ENCODE measurements around the gene TANGO2.

The TANGO2 gene

GRCh38 chr22:19980766-19981165, 40.1 kb upstream of the TANGO2 start:
- no peak for TF ChIP-seq CTCF (IDR thresholded peaks at IDR 0.05; ENCODE audit: low read depth, low read length)
- DNase-seq (ENCODE audit: extremely low read depth, low read depth) = no peak

DNA sequence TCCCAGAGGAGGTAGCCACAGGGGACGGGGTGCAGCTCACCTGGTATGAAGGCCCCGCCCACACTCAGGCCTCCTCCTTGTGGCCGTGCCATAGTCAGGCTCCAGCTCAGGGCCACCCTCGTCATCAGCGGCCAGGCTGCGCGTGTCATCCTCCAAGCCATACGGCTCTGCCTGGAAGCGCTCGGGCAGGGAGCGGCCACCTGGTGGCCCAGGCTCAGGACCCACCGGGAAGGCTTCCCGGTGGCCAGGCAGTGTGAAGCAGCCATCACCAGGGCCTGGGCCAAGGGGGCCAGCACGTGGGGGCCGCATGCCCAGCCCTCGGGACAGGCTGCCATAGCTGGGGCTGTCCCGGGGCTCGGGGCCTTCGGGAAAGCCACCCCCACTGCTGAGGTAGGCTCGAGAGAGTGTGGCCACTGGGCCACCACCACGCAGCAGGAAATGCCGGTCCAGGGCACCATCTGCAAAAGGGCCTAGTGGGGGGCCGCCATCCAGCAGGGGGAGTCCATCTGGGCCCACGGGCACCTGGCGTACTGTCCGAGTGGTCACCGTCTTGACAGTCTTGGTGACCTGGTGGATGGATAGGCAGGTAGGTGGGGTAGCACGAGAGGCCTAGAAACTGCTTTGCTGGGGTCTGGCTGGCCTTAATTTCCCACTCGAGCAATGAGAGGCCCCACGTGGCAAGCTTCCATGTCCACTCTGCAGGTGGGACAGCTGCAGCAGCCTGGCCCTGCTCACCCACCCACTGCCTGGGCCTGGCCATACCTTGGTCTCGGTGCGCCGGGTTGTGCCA, 39.5 kb upstream of the TANGO2 start:
- DNase-seq (ENCODE audit: extremely low read depth, low read depth) = no peak
- no peak for TF ChIP-seq CTCF (IDR thresholded peaks at IDR 0.05; ENCODE audit: low read depth, low read length)

DNA sequence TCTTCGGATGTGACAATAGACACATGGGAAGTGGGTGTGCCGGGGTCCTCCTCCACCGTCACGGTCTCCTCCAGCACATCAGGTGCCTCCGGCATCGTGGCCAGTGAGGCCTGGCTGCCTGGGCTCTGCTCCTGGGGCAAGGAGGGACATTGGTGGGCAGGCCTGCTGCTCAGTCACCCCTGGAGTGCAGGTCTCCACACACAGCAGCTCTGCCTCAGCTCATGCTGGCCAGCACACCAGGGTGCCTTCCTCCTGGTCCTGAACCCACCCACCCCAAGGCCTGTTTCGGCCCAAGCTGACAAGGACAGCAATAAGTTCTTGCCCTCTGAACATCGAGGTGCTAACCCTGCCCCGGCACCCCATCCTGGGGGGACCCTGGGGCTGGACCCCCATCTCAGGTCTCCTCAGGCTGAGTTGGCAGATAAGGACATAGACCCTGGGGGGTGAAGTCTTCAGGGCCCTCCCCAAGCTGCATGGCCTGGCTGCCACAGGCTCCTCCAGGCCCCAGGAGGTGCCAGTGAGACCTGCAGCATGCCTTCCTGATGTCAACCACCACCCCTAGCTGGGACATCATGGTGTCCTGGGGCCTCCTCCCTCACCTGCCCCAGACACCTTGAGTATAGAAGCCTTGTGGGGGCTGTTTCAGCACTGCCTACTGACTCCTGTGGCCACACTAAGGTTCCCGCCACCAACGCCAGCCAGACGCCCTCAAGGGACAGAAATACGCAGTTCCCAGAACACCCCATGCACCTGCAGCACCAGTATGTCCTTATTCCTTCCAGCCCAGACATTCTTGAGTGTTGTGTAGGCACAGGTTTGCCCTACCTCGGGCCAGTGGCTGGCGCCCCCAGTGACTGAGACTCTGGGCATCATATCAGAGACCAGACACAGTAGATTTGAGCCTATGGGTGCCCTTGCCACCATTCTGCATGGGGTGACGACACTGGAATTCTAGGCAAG, 38.7 kb upstream of the TANGO2 start:
- TF ChIP-seq CTCF (IDR thresholded peaks at IDR 0.05; ENCODE audit: low read depth, low read length) = no peak
- no peak for DNase-seq (ENCODE audit: extremely low read depth, low read depth)

DNA sequence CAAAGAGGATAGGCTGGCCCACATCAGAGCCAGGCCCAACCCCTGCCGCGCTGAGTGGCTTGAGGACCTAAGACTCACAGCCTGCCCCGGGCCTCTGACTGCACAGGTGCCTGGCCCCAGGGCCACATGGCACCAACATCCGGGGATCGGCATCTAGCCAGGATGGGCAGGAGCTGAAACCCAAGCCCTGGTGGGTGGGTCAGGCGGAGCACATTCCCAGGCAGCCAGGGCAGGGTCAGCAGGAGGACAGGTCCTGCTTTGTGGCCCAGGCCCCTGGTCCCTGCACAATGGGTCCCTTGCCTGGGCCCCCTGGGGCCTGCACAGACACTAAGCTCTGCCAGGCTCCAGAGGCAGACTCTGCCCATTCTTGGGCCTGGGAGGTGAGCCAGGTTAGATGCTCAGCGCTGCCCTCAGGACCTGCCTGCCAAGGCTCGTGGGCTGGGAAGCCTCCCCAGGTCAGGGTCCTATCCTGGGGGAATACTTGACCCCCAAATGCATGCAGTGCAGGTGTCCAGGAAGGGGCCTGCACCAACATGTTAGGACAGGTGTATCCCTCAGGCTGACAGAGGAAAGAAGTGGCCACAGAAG, 37.8 kb upstream of the TANGO2 start:
- DNase-seq (ENCODE audit: extremely low read depth, low read depth) = no peak
- TF ChIP-seq CTCF (IDR thresholded peaks at IDR 0.05; ENCODE audit: low read depth, low read length) = no peak

GRCh38 chr22:19983741-19984140, 37.2 kb upstream of the TANGO2 start:
- TF ChIP-seq CTCF (IDR thresholded peaks at IDR 0.05; ENCODE audit: low read depth, low read length) = no peak
- no peak for DNase-seq (ENCODE audit: extremely low read depth, low read depth)

GRCh38 chr22:19984201-19984753, 36.6 kb upstream of the TANGO2 start:
- DNase-seq (ENCODE audit: extremely low read depth, low read depth) = no peak
- no peak for TF ChIP-seq CTCF (IDR thresholded peaks at IDR 0.05; ENCODE audit: low read depth, low read length)

All from AG09319 (cell line).